HG02759 (cell line): ENCODE data around the gene PPP1R3F.

Source experiments
- ATAC-seq: cut with Tn5 transposase; IDR thresholded peaks from one replicate; pipeline ENCODE4 v1.9.1; 2021; ENCODE audit warnings: mild to moderate bottlenecking, moderate library complexity; ENCODE audit not compliant: unreplicated experiment

The PPP1R3F gene

DNA sequence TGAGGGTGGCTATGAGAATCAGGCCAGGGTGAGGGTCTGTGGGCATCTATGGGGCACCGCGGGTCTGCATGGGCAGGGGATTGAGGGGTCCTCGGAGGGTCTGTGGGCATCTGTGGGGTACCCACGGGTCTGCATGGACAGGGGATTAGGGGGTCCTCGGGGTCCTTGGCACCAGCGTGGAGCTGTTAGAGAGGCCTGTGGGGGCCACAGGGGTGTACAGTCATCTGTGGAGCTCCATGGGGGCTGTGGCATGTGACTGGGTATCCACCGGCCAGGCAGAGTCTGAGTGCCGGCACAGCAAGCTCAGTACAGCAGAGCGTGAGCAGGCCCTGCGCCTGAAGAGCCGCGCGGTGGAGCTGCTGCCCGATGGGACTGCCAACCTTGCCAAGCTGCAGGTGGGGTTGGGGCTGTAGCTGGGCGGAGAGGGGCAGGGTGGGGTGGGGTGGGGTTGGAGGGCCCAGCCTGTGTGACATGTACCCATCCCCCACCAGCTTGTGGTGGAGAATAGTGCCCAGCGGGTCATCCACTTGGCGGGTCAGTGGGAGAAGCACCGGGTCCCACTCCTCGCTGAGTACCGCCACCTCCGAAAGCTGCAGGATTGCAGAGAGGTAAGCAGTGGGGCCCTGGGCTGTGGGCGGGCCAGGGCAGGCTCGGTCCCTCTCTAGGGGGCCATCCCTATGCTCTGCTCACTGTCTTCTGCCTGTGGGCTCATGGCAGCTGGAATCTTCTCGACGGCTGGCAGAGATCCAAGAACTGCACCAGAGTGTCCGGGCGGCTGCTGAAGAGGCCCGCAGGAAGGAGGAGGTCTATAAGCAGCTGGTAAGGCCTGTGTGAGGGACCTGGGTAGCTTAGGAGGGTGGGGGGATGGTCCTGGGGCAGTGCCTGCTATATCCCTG lies 21.4 kb upstream of the PPP1R3F start:
- no peak for ATAC-seq

DNA sequence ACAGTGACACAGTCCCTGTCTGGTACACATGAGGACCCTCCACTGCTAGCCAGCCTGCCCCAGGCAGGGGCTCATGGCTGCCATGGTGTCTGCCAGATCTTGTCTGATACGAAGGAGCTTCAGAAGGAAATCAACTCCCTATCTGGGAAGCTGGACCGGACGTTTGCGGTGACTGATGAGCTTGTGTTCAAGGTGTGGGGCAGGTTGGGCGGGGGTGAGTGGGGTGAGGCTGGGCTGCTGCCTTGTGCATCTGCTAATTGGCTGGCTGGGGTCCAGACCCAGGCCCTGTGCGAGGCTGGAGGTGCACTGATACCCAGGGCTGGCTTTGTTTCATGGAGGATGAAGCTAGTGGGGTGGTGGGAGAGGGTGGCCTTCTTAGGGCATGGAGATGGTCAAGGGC lies 20.5 kb upstream of the PPP1R3F start:
- no peak for ATAC-seq

DNA sequence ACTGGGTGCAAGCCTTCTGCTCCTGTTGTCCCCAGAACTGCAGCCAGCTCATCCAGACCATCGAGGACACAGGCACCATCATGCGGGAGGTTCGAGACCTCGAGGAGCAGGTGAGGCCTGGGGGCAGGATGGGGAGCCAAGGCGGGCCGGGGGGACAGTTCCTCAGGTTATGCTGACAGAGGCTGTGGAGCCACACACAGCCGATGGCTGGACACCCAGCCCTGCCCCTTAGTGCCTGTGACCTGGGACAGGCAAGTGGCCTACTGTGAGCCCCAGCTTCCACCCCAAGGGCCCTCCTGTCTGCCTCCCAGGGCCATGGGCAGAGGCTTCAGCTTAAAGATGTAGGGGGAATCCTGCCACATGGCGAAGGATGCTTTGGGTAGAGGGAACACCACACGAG lies 20.0 kb upstream of the PPP1R3F start:
- no peak for ATAC-seq

DNA sequence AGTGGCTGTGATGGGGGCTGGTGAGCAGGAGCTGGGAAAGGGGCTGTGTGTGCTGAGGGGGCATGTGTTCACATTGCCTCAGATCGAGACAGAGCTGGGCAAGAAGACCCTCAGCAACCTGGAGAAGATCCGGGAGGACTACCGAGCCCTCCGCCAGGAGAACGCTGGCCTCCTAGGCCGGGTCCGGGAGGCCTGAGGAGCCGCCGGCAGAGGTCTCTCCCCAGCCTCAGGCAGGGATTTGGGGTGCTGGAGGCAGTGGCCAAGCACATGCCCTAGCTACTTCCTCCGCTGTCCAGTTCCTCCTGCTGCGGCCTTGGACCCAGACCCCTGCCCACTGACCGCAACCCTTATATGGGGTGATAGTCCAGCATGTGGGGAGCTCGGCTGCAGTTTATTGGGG lies 19.5 kb upstream of the PPP1R3F start:
- ATAC-seq, result no peak

DNA sequence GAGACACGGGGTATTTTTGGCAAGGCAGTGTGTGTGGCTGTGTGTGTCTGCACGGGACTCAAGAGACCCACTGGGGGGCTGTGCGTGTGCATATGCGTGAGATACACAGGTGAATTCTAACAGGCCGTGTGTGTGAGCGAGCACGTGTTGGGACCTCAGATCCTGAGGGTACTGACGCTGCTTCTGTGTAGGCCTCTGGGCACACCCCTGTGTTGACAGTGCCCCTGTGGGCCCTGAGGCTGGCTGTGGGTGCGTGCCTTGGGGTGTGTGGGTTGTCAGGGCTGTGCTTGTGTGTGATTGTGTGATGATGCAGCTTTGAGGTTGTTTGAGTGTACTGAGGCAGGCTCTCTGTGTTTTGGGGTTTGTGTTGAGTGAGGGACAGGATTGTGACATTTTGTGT lies 19.0 kb upstream of the PPP1R3F start:
- ATAC-seq, result no peak

DNA sequence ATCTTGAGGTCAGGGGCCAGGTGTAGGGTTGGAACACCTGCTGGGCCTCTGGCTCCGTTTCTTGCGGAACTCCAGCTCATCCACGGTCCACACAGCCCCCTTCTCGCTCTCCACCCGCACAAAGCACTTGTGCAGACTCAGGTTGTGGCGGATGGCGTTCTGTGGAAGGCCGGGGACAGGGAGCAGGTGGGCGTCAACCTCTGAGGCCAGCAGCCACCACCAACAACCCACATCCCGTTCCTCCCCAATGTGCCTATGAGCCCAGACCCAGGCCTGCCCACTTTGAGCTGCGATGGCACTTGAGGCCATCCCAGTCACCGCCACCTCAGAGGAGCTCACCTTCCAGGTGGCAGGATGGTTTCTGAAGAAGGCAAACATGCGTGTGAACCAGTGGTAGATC lies 18.3 kb upstream of the PPP1R3F start:
- no peak for ATAC-seq

DNA sequence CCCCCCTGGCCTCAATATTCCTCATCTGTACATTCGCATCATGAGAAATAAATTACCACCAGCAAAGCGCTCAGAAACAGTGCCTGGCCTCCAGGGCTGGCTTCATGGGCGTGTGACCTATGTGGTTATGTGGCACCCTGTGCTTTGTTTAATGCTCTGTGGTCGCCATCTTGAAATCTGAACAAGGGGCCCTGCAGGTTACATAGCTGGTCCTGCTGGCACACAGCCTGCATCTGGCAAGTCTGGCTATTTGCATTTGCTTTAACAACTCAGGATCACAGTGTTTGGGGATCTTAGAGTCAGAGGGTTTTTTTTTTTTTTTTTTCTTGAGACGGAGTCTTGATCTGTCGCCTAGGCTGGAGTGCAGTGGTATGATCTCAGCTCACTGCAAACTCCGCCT lies 15.0 kb upstream of the PPP1R3F start:
- no peak for ATAC-seq

DNA sequence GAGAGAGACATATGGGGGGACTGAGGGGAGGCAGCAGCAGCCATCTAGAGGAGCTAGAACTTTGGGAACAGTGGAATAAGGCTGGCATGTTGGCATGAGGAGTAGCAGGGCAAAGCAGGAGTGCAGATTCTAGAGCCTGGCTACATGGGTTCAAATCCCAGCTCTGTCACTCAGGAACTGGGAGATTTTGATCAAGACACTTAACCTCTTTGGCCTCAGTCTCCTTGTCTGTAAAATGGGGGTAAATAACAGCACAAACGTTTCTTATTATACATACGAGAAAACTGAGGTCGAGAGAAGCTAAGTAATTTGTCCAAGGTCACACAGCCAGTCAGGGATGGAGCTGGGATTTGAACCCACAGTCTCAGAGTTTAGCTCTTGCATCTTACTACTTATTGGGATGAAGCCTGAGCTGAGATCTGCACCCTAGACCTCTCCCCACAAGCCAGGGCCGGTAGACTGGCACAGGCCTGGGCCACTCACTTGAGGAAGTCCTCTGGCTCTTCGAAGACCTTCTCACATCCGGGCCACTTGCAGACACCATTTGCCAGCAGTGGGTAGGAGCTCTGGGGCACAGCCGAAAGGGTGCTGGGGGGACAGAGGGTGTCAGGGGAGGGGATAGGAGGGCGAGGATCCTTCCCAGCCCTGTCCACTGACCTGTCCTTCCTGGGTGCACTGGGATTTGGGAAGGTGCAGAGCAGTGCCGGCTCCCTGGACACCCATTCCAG lies 13.2 kb upstream of the PPP1R3F start:
- no peak for ATAC-seq

DNA sequence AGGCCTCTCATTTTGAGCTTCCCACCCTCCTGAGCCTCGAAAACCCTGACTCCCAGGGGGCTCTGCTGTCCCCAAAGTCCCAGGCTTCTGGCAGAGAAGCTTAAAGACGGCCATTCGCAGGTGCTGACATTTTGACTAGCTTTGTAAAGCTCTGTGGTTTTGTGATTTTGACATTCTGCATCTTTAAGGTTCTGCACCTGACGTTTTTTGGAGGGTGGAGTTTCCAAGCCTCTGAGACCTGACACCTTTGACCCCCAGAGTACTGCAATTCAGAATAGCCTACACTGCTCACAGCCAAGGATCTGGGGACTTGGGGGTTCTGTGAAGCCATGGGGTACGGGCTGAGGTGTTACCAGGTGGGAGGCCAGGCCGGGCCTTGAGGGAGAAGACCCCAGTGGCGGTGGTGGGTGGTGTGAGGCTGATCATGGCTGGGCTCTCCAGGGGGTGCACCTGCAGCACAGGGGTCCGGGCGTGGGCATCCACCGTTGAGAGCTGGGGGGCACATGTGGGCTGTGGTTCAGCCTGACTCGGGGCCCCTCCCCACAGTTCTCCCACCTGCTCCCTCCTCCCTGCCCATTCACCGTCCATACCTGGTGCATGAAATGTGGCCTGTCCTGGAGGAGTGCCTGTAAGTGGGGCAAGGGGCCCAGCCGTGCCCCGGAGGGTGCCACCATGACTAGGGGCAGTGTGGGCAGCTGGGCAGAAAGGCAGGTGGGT lies 12.4 kb upstream of the PPP1R3F start:
- no peak for ATAC-seq

DNA sequence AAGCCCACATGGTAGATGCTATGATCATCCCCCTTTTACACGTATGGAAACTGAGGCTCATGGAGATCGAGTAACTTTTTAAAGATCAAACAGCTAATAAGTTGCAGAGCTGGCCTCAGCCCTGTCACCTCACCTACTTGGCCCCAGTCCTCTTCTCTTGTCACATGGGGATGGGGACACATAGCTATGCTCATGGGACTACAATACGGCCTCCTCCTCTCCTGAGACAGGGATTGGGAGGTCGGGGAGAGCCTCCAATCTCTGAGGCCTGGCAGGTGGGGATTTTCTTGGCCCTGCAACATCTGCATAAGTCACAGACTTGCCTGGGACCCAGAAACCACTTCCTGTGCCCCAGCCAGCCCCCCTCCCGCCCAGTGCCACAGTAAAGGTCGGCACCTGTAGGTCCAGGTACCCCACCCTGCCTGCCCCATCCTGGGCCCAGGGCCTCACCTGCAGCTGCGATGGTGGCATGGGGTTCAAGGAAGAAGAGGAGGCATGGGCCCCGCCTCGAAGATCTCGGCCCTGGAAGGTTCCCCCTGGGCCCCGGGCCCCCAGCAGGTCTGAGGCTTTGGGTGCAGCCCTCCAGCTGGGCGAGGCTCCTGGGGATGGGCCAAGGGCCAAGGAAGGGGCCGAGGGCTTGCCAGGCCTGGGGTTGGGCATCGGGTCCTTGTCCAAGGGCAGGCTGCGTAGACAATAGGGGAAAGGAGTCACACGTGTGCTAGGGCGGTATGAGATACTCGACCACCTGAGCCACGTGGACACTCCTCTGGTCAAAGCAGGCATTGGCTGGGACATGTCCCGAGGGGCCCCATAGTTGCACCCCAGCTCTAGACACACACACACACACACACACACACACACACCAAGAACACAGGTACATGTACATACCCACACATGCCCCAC lies 11.5 kb upstream of the PPP1R3F start:
- ATAC-seq, result no peak

DNA sequence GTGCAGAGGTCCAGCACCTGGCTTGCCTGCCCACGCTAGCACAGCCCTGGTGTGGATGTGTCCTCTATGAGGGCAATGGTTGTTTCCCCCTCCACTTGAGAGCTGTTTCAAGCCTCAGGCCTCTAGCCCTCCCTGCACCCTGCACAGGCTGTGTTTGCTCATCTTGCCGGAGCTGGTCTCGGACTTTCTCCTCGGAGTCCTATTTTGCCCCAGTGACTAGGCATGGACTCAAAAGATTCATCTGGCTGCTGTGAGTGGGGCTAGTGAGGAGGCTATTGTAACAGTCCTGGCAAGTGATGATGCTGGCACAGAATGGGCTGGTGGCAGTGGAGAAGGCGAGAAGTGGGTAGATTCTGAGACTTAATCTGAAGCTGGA lies 10.9 kb upstream of the PPP1R3F start:
- no peak for ATAC-seq

DNA sequence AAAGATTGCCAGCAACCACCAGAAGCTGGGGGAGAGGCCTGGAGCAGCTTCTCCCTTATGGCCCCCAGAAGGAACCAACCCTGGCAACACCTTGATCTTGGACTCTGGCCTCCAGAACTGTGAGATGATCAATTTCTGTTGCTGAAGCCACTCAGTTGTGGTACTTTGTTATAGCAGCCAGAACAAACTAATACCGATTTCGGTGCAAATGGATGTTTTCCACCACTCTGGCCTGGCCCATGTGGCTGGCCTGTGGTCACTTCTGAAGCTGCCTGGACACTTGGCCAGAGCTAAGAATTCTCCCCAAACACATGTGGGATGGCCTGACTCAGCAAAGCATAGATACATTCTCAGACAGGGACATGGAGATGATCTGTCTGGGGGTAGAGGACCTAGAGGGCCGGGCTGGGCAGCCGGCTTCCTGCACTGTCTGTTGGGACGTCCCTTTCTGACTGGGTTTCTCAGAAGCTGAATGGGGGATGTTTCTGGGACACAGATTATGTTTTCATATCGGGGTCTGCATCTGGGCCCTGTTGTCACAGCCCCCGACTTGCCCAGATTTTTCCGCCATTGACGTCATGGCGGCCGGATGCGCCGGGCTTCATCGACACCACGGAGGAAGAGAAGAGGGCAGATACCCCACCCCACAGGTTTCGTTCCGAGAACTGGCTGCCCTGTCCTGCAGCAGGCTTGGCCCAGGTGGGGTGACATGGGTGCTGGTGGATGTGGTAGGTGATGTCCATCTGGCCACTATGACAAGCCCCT lies 9.2 kb upstream of the PPP1R3F start:
- ATAC-seq, result no peak

DNA sequence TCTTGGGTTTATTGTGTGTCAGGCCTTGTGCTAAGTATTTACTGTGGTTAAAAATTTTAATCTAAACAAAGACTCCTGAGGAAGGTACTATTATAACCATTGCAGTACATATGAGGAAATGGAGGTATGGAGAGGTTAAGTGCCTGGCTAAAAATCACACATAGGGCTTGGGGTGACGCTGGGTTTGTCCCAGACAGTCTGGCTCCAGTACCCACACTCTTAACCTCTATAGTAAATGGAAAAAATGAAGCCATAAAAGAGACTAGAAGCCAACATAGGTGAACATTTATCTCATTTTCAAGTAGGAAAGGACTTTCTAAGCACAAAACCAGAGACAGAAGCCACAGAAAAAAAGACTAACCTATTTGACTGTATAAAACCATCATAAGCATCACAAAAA lies 7.0 kb upstream of the PPP1R3F start:
- ATAC-seq, result no peak

DNA sequence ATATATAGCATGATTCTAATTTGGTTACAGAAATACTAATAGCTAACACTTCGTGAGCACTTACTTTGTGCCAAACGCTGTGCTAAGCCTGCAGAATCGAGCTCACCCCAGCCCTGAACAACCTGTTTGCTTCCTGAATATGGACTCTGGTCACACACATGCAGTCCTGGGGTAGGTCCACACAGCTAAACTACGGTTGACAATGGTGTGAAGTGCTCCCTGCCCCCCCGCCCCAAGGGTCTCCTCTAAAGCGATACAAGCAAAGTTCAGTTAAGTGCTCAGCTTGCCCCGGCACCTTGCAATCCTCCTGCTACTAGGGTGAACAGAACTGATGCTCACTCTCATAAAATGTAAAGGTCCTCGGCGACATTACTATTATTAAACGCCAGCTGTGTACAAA lies 6.0 kb upstream of the PPP1R3F start:
- ATAC-seq, result no peak

DNA sequence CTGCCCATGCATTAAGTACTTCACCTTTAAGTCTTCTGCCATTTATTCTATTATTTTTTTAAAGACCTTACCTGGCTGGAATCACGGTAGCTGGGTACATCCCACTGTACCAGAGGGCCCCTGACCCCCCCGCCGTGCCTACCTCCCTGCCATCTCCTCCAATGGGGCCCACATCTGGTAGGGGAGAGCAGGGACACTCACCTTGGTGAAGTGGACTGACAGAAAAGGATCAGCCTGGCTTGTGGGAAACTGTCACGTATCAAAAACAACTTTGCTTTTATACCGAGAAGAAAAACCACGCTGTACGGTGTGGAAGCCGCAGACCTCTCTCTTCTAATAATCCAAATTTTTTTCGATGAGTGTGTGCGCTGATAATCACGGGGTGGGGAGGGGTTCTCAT lies 5.1 kb upstream of the PPP1R3F start, which contains the start of gene FOXP3:
Gene FOXP3, minus strand, starts transcription at position 251 of the 400 bp plus-strand sequence. CDS start 6,205 bp downstream, outside the sequence.
- ATAC-seq, result no peak

DNA sequence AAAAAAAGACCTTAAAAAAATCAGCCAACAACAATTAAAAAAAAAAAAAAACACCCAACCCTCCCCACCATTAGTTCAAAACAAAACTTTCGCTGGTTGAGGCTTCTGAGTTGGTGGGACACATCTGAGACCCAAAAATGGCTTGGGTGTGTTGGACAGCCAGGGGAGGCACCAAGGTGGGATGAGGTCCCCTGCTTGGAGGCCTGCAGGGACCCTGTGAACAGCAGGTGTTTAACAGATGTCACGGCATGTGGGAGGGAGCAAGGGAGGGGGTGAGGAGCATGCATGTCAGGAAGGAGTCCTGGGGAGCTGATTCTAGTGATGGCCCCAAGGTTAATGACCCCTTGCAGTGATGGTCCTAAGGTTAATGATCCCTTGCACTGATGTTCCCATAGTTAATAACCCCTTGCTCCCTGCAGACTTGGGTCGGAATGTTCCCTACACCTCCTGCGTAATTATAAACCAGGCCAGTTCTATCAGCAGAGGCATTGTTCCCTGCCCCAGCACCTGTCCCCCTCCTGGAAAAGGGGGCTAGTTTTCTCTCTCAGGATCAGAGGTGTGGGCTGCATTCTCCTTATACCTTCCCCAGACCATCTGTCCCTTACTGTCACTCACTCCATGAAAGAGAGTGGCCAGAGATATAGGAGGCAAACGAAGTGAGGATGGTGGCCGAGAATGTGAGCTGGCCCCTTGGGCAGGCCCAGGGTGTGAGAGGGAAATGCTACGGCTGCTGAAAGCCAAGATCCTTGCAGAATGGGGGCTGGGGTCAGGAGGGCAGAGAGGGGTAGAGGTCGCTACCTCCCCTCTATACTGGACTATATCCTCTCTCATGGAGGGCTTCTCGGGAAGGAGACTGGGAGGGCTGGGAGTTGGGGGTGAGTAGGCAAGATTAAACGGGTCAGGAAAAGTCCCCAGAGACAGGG lies 2.8 kb upstream of the PPP1R3F start:
- ATAC-seq, result no peak

DNA sequence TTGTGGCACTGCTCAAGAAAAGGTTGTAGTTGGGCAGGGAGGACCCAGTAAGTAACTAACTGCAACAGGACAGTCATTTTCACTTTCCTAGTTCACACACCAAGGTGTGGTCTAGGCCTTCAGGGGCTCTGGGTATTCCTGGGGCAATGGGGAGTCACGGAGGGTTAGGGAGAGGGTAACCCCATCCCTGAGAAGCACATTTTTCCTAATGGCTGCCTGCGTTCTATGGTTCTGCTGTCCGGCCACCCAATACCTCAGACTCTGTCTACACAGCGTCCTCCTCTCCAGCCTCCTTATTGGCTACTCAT lies 937 bp upstream of the PPP1R3F start:
- no peak for ATAC-seq

DNA sequence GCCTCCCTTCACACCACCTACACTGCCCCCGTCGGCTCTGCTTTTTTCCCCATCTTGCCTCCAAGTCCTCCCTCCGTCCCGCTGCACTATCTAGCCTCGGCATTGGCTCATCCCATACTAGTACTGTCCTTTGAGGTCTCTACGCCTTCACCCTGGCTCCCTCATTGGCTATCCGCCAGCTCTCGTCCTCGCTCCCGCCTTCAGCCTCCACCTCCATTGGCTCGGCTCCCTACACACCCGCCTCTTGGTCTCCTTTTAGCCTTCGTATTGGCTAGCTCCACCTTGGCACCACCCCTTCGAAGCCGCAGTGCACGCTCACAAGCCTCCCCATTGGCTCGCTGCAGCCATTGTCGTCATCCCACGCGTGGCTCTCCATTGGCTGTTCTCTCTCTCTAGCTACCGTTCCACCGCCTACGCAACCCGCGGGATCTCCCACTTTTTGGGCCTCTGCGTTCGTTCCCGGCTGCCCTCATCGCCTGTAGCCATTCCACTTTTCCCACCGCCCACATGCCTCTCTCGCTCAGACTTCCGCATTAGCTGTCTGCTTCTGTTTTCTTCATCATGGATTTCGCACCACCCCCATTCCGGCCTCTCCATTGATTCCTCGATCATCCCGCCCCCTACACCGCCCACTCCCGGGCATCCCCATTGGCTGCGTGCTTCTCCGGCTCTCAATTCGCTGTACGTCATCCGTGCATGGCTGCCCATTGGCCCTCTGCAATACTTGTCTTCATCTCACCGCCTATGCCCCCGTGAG lies 405 bp upstream of the PPP1R3F start:
- peak; percentile 83 for ATAC-seq
